ENCODE data around the gene PRR18. TPM values are rescaled to one million over a fixed set of nuclear protein-coding genes. Genes with fewer than 3 reads are reported as not detected.

Gene PRR18
- total and polyA plus RNA-seq, 10 donors = 0.03 to 0.30 (median 0.18) TPM; not detected in 6

DNA sequence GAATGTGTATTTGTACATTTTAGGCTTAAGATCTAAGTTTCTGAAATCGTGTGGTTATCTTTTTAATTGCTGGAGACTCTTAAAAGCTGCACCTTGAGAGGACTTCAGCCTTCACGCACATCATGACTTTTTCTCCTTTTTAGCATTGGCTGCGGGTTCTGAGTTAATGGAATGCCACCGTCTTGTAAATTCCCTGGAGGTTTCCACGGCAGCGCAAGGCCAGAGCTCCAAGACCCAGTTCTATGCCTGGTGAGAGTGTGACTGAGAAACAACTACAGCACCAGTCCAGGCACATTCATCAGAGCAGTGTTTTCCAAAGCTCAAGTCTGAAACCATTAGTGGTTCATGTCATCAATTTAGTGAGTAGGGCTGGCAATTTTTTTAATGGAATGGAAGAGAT is 23.0 kb downstream of the PRR18 start:
- Histone ChIP-seq H3K27ac (no peak overlapping the region), H3K9me3 (no peaks in the 10 kb centered on the region), H3K36me3 (no peaks in the 10 kb centered on the region), H3K4me3 (no peak overlapping the region), H3K27me3 (replicated peaks in 1 of 7) (peaks cover 0 to 24% (median 0%) of the 10 kb centered on the region in 7 donors), H3K4me1 (peaks cover 7 to 21% (median 17%) of the 10 kb centered on the region in 6 donors)
- no peak for DNase-seq
- TF ChIP-seq POLR2A (IDR thresholded peaks at IDR 0.05) (no peak), CTCF (IDR thresholded peaks at IDR 0.05 in 8 of 11, conservative IDR thresholded peaks at IDR 0.05 in 3 of 11) (no peak), POLR2AphosphoS5 (IDR thresholded peaks at IDR 0.05) (no peak)
- intact Hi-C loops (cut with DNase I; ENCODE audit: low total_unique reads) = no loop called here
- 80 to 91% (median 84%) methylated on average over 6 of the region's 6 CpGs for WGBS, 5 donors

DNA sequence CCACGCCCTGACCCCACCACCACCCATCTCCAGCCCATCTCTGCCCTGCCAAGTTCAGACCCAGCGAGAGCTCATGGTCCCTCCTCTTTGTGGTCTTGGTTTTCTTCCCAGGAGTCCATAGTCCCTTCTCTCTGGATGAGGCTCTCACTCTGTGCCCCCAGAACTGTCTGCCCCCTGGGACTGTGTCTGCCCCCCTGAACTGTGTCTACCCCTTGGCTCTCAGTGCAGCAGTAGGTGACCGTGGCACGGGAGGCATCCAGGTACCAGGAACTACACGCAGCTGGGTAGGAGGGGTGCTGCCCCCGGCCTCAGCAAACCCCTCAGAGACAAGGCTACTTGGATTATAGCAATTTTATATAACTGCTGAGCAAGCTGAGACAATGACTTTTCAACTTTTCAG is 23.6 kb downstream of the PRR18 start:
- WGBS, 5 donors = 76 to 91% (median 88%) methylated on average over 6 of the region's 6 CpGs
- Histone ChIP-seq H3K4me3 (no peak overlapping the region), H3K9me3 (no peaks in the 10 kb centered on the region), H3K27me3 (replicated peaks in 1 of 7) (peaks cover 0 to 24% (median 0%) of the 10 kb centered on the region in 7 donors), H3K36me3 (no peaks in the 10 kb centered on the region), H3K4me1 (peaks cover 7 to 21% (median 17%) of the 10 kb centered on the region in 6 donors), H3K27ac (no peak overlapping the region)
- TF ChIP-seq CTCF (IDR thresholded peaks at IDR 0.05 in 8 of 11, conservative IDR thresholded peaks at IDR 0.05 in 3 of 11) (no peak), POLR2A (IDR thresholded peaks at IDR 0.05) (no peak), POLR2AphosphoS5 (IDR thresholded peaks at IDR 0.05) (no peak)
- no peak for DNase-seq
- intact Hi-C loops (cut with DNase I; ENCODE audit: low total_unique reads) = no loop called here

- DNase-seq = no peak
- TF ChIP-seq CTCF (IDR thresholded peaks at IDR 0.05 in 8 of 11, conservative IDR thresholded peaks at IDR 0.05 in 3 of 11) (no peak), POLR2A (IDR thresholded peaks at IDR 0.05) (no peak), POLR2AphosphoS5 (IDR thresholded peaks at IDR 0.05) (no peak)
- Histone ChIP-seq H3K9me3 (no peaks in the 10 kb centered on the region), H3K36me3 (no peaks in the 10 kb centered on the region), H3K27me3 (replicated peaks in 1 of 7) (peaks cover 0 to 24% (median 0%) of the 10 kb centered on the region in 7 donors), H3K4me1 (peaks cover 7 to 21% (median 17%) of the 10 kb centered on the region in 6 donors), H3K27ac (no peak overlapping the region), H3K4me3 (no peak overlapping the region)
- 71 to 83% (median 83%) methylated on average over 11 of the region's 11 CpGs for WGBS, 5 donors
- intact Hi-C loops (cut with DNase I; ENCODE audit: low total_unique reads) = no loop called here
Observed at GRCh38 chr6:166282394-166283032, 25.7 kb downstream of the PRR18 start.

- Histone ChIP-seq H3K4me1 (peaks cover 0 to 8% (median 5%) of the 10 kb centered on the region in 6 donors), H3K9me3 (no peaks in the 10 kb centered on the region), H3K27me3 (replicated peaks in 1 of 7) (peaks cover 0 to 31% (median 0%) of the 10 kb centered on the region in 7 donors), H3K4me3 (no peak overlapping the region), H3K27ac (no peak overlapping the region), H3K36me3 (no peaks in the 10 kb centered on the region)
- TF ChIP-seq CTCF (IDR thresholded peaks at IDR 0.05 in 8 of 11, conservative IDR thresholded peaks at IDR 0.05 in 3 of 11) (no peak), POLR2AphosphoS5 (IDR thresholded peaks at IDR 0.05) (no peak), POLR2A (IDR thresholded peaks at IDR 0.05) (no peak)
- DNase-seq = no peak
- WGBS, 5 donors = 85 to 96% (median 91%) methylated on average over 9 of the region's 9 CpGs
- intact Hi-C loops (cut with DNase I; ENCODE audit: low total_unique reads) = no loop called here
Observed at GRCh38 chr6:166281104-166281503, 27.1 kb downstream of the PRR18 start.

Measured in spleen (tissue), 11 donors.